Amniotic stem cell (primary cell): ENCODE data around the gene NRXN3.
"Not testable (repeated sequence)": the region's sequence is repeated elsewhere in the genome, so short reads cannot be mapped to it uniquely, and the experiment has no call there.

Source experiments
- DNase-seq: peaks from one replicate; lab custom pipeline; 2025; lab: John Stamatoyannopoulos, UW

NRXN3 gene

DNA sequence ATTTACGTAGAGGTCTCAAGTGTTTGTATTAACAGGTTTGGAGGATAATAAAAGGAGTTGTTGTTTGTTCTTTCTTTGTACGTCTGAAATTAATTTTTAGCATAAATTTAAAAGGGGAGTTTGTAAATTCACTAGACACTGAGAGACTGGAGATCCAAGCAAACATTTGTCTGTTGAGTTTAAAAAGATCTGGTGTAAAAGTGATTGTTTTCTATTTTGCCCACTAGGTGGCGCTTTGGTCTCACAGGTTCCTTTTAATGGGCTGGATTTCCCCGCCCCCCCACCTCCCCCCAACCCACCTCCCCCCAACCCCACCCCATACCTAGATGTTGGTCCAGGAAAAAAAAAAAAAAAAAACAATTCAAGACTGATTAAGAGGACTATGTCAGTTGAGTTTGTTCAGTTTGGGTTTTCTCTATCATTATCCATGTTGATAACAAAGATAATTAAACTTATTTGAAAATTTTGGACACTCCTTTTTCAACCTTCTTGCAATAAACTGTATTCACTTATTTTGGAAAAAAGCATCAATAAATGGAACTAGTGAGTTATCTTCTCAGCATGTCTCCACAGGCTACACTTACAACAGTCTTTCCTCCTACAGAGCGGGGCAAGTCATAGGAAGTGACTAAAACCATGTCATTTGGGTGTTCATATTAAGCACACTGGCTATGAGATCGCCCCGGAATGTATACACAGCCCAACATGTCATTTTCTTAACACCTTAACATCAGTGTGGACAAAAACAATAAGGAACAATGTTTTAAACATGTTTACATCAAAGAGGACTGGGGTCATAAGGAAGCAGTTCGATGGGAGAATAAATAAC lies 841.1 kb downstream of the NRXN3 start:
- peak; percentile 19 for DNase-seq

GRCh38 chr14:79011920-79012204 lies 841.7 kb downstream of the NRXN3 start:
- DNase-seq: no peak

GRCh38 chr14:79016828-79017505 lies 846.8 kb downstream of the NRXN3 start:
- no peak for DNase-seq

DNA sequence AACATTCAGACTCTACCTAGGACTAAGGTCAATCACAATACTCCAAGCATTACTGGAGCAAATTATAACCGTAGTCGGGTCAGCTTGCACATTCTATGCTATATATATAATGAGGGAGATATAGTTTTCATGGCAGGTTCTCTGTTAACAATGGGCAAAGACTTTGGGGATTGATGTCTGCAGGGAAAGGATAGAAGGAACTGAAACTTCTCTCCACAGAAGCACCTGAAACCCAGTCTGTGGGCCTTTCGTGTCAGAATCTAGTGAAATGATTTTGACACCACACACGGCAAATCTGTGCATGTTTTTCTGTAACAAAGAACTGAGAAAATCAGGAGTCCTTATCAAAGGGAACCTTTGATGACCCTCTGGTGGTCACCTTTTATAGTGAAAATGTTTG lies 847.4 kb downstream of the NRXN3 start:
- DNase-seq: no peak

- no peak for DNase-seq
These were observed 848.7 kb downstream of the NRXN3 start for GRCh38 chr14:79018836-79019235.

DNA sequence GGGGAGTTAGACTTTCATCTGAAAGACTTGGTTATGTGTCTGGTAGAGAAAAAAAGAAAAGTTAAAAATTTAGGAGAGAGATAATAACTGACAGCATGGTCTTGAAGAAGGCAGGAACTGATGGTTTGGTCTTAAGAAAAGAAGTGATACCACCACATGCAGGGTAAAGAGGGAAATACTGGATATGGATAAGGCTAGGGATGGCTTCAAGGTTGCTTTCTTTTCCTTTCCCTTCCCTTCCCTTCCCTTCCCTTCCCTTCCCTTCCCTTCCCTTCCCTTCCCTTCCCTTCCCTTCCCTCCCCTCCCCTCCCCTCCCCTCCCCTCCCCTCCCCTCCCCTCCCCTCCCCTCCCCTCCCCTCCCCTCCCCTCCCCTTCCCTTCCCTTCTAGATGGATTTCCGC lies 849.7 kb downstream of the NRXN3 start:
- DNase-seq: not testable (repeated sequence)

DNA sequence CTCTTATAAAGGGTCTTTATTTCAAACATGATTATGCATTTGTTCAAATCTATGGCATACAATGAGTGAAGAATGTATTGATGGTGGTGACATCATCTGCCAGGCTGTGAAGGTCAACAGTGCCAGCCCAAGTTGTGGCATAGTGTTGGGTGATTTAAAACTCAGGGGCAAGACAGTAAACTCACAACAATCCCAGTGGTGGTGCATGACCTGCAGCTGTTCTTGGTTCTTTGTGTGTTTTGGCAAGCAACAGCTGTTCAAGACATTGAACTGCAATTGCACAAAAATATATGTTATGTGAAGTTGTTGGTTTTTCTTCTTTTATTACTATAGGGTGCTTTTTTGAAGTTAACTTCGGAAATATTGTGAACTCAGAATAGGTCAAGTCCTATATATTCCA lies 851.6 kb downstream of the NRXN3 start:
- no peak for DNase-seq

DNA sequence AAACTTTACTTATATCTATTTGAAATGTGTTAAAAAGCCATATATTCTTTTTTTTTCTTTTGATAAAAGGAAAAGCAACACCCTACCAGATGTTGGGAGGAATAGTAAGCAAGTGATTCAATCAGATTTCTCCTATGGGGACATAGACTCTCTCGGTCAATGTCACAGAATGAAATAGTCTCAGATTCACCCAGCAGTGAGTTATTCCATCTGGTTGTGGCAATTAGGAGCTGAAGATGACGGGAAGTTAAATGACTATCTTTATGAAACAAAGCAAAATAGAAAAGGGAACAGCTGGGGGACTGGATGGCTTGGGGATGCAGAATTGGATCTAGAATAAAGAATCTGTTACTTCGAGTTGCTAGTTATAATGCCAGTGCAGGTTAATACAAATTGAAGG lies 857.0 kb downstream of the NRXN3 start:
- no peak for DNase-seq

DNA sequence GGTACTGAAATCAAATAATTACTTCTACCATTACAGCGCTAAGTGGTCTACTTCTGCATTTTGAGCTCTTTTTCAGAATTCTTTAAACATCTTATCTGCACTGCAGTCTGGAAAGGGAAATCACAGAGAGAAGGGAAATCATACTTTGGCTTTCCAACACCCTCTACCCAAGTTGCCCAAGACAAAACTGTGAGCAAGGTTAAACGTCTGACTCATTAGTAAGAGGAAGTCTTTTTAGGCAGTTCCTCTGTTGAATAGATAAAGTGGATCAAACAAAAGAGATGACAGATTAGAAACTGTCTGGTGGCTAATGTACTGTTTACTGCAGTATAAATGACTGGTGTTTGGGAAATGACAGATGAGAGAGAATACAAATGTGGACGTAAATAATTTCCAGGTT lies 858.1 kb downstream of the NRXN3 start:
- no peak for DNase-seq

GRCh38 chr14:79036441-79036840 lies 866.3 kb downstream of the NRXN3 start:
- DNase-seq: no peak

DNA sequence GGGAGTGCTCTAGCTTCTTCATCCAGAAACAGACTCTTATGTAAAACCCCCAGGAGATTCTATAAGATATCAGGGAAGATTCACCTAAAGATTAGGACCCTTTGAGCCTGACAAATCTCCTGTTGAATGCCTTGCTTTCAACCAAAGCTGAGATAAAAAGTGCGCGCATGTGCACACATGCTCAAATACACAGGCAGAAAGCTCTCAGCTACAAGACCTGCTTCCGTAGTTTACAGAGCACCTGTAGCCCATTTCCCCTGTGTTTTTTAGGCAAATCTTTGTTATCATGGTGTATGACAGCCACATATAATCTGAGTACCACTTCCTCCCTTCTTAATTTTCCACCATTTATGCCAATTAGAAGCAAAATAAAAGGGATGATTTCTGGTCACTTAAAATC lies 866.9 kb downstream of the NRXN3 start:
- no peak for DNase-seq

DNA sequence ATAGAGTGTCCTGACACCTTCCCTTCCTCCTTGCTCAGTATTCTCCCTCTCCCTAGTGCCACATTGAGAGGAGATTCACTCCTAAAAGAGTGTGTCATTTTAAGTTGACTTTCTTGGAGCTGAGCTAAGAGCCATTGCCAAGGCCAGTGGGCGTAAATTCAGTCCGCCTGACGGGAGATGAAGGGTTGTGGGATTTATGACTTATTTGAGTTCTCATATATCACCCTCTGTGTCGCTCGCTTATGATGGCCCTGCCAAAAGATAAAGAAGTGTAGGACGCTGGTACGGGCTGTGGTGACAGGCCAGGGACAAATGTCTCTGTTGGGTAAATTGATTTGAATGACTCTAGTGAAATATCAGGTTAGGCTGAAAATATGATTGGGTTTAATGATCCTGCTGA lies 867.4 kb downstream of the NRXN3 start:
- no peak for DNase-seq

DNA sequence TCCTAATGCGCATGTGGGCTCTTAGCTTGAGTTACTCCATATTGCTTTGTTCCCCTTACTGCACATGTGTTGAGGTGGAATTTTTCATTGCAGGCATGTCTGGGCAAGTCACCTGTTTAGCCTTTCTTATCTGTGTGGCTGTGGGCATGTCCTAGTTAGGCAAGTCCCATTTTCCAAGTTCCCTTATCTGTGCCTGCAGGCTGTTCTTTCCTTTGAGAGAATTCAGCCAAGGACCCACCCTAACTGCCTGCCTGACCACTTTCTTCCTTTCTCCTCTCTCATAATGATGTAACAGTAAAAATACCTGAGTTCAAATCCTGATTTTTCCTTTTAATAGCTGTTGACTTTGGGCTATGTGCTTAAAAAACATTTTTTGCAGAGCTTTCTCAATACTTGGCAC lies 870.6 kb downstream of the NRXN3 start:
- no peak for DNase-seq

DNA sequence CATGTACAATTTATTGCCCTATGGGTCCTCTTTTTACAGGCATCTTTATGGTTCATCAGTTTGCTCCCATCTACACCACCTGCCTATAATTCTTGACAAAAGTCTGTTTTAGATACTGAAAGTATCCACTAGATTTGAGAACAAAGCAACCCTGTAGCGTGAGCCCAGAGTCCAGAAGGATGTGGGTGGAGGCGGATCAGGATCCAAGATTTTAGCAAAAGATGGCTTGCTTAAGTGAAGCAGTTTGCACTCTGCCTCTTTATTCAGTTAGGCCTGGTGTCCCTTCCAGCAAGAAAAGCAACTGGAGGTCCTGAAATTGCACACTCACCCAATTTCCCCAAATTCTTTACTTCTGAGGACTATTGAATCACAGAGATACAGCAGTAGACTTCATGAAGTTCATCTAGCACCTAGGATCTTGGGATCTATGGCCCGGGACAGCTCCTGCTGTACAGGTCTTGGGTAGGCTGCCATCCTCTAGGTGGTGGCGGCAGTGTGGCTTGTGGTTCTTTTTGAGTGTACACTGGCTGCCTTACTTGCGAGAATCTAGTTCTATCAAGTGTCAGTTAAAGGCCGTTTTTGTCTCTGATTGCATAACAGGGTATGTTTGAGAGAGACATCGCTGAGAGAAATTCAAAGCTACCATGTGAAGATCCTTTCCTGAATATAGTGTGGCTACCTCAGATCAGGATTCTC lies 873.2 kb downstream of the NRXN3 start:
- DNase-seq: no peak

DNA sequence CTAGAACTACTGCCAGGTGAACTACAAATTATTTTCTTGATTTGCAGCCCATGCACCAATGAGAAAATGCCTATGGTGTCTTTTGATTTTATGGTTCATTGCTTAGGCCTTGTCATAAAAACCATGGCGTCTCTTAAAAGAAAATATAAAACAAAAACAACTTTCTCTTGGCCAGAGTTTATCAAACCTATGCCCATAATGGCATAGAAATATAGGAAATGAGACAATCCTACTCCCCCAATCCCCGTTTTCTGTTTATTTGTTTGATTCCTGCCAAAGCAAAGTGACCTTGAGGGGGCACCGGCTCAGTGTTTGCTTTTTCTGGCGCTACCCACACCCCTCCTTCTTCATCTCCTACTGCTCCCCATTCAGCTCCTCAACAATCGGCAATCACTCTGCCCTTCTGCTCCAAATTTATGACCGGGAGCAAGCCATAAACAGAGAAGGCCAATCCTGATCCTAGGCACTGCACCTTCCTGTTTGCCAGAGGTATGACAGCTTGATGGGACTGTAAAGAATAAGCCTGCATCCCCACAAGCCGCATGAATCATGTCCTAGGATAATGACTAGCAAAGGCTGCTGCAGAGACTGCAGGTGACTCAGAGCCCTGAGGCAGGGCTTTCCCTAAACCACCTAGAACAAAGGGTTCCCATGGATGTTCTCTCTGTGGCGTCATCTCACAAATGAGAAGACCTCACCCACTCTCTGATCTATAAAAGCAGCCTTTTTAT lies 874.9 kb downstream of the NRXN3 start:
- DNase-seq: peak; percentile 4

- DNase-seq: no peak
These were observed 880.9 kb downstream of the NRXN3 start for GRCh38 chr14:79050787-79051727.

DNA sequence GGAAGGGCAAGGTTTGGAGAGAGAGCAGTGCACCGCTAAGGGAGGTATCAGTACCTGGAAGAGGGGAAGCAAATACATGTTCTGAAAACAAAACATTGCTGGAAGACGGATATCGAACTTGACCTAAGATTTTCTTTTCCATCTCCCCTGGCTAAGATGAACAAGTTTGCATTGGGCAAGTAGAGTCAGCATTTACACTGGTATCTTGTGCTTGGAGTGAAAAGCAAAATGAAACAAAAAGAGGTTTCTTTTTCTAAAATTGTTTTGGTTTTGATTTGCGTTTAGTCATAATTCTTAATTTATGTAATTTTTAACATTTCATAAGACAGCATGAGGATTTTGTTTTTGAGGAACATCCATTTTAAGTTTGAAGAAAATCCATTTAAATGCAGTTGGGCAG lies 881.6 kb downstream of the NRXN3 start:
- no peak for DNase-seq

- DNase-seq: no peak
These were observed 886.7 kb downstream of the NRXN3 start for GRCh38 chr14:79056879-79057278.

GRCh38 chr14:79057333-79057732 lies 887.2 kb downstream of the NRXN3 start:
- no peak for DNase-seq

DNA sequence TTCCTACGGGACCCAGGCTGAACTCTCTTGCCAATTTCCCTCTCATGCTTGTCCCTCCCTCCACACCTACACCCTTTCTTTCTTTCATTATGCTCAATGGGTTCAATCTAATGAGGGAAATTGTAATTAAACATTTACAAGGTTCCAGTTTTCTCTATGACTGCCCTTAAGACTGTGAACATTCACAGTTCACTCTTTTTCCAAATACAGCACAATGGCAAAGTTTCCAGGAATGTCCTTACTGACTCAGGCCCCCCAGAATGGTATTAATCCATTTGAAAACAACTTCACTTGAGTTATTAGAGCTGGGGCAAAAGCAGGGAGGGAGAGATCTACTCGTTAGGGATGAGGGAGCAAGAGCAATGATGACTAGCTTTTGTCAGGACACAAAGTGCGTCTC lies 892.1 kb downstream of the NRXN3 start:
- DNase-seq: no peak

- DNase-seq: no peak
These were observed 894.0 kb downstream of the NRXN3 start for GRCh38 chr14:79064214-79064613.
